GM18909 (cell line): Measurements from ENCODE around the gene CYB561D2.
"Not testable (repeated sequence)": the region's sequence is repeated elsewhere in the genome, so short reads cannot be mapped to it uniquely, and the experiment has no call there.

ENCODE experiments used
- ATAC-seq: cut with Tn5 transposase; IDR thresholded peaks from one replicate; pipeline ENCODE4 v1.9.1; 2021; ENCODE audit warnings: mild to moderate bottlenecking; ENCODE audit not compliant: unreplicated experiment, poor library complexity

The CYB561D2 gene, protein sequence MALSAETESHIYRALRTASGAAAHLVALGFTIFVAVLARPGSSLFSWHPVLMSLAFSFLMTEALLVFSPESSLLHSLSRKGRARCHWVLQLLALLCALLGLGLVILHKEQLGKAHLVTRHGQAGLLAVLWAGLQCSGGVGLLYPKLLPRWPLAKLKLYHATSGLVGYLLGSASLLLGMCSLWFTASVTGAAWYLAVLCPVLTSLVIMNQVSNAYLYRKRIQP

DNA sequence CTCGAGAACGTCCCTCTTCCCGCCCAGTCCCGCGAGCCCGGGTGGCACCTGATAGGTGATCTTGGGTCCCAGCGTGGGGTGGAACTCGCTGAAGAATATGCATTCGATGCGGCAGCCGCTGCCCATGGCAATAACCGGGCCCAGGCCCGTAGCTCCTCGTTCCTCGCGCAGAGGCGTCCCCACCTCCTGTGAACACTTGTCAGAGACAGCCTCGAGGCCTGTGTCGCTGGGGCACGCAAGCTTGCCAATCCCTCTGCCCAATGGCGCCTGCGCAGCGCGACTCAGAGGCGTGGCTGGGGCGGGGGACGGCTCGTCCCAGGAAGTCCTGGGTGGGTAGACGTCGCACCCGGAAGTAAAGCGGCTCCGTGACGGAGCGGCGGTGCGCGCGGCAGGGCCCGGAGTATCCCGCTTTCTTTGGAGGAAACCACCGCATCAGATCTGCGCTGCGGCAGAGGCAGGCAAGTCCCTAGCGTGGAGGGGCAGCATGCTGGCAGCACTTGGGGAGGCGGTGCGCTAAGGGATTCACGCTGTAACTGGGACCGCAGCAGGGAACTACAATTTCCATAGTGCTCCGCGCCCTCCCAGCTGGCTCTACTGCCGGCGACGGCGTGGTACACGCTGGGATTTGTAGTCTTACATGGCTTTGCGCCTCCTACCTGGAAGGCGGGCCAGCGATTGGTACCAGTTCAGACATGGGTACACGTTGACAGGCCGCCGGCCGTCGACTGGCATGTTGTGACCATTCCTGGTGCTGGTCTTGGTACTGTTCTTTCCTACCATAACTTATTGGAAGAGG, at the start of gene CYB561D2, which contains the start of gene NPRL2:
Gene CYB561D2, plus strand, starts transcription at position 336 of the 796 bp plus-strand sequence. CDS start 572 bp downstream, outside the sequence.
Gene NPRL2, minus strand, starts transcription at position 249 of the 796 bp plus-strand sequence. Its CDS starts 123 bp downstream, at position 126.
- peak; percentile 84 for ATAC-seq

DNA sequence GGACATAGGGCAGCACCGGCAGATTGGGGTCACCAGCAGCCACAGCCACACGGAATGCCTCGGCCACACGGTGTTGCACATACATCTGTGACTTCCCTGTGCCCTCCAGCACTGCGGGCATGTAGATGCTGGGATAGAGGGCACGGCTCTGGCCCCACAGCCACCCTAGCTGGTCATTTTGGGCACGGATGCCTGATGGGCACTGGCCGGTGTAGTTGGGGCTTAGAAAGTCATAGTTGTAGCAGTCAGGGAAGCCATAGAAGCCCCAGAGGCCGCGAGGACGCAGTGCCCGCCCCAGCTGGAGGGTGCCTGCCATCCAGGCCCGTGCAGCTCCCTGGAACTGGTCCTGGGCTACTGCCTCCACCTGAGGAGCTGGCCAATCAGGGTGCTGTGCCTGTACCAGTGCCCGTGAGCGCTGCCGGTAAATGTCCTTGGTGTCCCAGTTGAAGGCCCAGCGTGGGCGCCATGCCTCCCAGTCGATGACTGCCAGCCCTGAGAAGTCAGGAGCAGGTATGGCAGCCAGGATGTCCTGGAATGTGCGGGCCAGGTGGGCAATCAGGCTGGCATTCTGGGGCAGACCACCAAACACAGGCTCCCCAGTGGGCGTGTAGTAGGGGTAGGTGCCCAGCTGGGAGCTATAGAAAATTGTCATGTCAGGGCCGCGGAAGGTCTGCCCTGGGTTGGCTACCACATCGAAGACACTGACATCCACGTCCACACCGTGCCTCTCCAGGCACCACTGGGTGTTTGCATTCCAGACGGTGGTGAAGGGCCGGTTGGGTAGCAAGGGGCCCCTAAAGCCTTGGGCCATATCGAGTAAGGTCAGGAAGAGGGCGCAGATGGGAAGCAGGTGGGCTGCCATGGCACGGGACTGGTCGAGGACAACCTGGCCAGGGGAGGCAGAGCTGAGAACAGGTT, 48.3 kb upstream of the CYB561D2 start:
- no peak for ATAC-seq

DNA sequence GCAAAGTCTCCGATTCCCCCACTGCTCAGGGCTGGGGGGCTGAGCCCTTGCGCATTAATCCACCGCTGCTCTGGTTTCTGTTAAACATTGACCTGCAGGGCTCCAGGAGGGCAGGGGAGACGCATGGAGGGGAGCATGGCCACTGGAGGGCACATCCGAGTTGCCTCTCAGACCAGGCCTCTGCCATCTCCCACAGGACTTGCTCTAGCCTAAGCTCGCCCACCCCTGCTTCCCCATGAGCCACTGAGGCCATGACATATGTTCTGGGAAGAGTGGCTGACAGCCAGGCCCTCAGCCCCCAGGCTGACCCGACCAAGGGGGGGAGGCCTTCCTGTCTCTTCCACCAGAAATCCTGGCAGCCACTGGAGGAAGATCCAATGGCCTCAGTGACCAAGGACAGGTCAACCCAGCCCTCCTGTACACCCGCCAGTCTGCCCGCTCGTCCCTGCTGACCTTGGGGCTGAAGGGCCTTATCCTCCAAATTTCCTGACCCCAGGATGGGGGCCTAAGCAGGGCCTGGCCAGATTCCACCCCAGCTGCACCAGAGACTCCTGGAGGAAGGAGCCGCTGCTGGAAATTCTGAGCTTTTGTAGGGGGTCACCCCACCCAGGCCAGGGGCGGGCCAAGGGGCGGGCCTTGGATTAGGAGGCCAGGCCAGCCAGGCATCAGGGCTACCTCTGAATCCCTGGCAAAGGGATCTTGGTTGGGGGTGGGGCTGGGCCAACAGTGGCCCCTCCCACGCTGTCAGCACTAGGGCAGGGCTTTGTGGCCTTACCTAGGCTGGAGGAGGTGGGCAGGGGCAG, 47.4 kb upstream of the CYB561D2 start, which contains the start of gene HYAL1:
Gene HYAL1, minus strand, starts transcription at position 562 of the 803 bp plus-strand sequence. CDS start 618 bp downstream, outside the sequence.
- ATAC-seq, result no peak

DNA sequence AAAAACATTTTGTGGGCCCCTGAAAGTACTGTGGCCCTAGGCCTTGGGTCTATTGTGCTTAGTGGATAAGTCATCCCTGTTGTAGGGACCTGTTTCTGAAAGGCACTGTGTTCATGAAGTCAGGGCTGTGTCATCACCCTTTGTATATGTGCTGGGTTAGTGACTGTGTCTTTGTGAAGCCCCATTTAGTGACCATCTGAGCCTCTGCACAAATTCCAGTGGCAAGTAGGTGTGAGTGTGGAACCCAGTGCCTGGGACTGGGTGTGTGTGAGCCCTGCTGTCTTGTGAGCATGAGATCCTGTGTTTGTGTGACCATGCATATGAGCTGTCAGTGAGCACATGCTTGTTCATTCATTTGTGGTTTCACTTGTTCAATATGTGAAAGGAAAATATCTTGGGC, 46.1 kb upstream of the CYB561D2 start:
- no peak for ATAC-seq

DNA sequence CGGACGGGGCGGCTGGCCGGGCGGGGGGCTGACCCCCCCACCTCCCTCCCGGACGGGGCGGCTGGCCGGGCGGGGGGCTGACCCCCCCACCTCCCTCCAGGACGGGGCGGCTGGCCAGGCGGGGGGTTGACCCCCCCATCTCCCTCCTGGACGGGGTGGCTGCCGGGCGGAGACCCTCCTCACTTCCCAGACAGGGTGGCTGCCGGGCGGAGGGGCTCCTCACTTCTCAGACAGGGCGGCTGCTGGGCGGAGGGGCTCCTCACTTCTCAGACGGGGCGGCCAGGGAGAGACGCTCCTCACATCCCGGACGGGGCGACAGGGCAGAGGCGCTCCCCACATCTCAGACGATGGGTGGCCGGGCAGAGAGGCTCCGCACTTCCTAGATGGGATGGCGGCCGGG, 38.6 kb upstream of the CYB561D2 start:
- not testable (repeated sequence) for ATAC-seq

DNA sequence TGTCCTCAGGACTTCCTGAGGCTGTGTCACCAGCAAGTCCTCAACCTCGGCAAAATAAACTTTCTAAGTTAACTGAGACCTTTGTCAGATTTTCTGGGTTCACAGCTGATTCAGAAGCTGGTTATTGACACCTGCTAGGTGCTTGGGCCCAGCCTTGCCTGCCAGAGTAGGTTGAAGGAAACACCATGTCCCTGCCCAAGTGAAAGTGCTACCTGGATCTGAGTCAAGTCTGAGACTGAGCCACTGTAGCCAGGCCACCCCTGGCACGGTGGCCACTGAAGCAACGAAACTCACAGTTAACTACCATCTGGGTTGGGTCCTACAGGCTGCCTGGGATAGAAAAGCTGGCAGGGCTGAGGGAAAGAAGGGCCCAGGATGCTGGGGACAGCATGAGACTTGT, 36.3 kb upstream of the CYB561D2 start:
- no peak for ATAC-seq

DNA sequence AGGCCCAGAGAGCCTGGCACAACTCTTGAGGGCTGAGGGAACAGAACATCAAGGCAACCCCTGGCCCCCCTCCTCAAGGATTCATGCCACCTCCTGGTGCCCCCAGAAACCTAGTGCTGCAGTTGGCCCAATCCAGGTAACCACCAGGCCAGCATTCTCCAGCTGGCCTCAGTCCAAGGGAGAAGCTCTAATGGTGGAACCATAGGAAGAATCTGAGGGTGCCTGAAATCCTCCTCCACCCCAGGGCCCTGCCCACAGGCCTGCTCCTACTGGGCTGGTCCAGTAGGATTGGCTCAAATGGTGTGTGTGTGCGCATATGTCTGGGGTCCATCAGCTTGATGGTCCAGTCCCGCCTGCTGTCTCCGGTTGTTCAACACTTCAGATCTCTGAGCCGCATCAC, 35.8 kb upstream of the CYB561D2 start:
- ATAC-seq, result no peak

DNA sequence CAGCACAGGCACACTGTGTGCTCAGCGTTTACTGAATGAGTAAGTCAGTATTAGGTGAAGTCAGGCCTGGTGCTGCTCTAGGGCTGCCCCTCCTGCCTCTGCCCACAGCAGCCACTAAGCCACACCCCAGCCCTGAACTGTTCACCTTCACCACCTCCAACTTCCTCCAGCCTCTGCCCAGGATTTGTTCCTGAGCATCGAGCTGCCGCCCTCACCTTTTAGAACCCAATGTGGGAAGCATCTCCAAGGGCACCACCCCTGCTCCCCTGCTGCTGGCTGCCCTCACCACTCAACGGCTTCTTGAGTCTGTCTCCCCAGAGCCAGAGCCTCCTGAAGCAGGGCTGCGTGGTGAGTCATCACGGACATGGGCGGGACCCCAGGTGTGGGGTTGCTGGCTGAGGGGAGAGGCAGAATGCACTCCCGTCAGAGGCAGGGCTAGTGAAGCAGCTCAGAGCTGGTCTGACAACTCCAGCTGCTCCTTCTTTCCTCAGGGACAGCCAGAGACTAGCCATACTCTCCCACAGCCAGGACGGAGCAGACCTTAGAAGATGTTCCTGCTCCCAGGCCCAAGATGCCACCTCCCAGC, 33.9 kb upstream of the CYB561D2 start:
- no peak for ATAC-seq

DNA sequence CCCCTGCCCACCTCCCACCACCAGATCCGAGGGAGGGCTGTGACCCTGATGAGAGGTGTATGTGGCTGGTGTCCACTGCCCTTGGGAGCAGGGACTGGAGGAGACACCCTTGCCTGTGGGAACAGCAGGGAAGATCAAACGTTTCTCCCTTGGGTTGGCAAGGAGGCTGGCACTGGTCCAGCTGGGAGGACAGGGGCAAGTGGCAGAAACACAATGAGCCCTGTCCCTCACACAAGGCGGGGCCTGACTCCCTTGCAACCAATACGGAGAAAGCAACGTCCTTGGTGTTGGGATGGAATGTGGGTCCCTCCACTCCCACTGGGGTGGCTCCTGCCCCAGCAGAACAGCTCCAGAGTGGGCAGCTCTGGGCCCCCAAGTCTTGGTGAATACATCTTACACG, 33.4 kb upstream of the CYB561D2 start:
- ATAC-seq, result no peak

DNA sequence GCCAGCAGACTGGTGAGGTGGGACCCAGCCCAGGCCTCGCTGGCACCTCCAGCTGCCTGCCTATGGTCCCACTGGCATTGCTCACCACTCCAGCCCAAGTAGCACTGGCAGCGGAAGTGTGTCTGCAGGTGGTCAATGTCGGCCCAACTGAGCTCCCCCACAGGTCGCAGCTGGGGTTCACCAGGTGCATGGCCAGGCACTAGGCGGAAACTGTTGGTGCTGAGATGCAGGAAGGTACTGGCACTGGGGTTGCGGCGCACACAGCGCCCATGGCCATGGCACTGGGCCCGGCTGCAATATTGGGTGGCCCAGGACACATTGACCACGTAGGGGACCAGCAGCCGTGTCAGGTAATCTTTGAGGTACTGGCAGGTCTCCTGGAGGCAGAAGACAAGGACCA, 32.5 kb upstream of the CYB561D2 start:
- no peak for ATAC-seq

DNA sequence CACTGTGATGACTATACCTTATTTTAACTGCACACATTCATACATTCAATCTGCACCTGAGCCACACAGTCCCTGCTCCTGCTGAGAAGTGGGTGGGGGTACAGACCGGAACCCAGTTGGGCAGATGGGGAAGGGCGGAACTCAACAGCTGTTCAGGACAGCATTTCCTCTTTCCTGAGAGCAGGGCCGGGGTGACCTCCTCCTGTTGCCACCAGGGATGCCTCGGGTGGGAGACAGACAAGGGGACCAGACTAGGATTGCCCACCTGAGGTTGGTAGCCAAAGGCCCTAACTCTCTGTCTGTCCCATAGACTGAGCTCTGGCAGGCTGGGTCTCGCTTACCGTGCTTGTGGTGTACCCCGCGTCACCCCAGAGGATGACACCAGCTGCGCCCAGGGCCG, 32.0 kb upstream of the CYB561D2 start:
- no peak for ATAC-seq

DNA sequence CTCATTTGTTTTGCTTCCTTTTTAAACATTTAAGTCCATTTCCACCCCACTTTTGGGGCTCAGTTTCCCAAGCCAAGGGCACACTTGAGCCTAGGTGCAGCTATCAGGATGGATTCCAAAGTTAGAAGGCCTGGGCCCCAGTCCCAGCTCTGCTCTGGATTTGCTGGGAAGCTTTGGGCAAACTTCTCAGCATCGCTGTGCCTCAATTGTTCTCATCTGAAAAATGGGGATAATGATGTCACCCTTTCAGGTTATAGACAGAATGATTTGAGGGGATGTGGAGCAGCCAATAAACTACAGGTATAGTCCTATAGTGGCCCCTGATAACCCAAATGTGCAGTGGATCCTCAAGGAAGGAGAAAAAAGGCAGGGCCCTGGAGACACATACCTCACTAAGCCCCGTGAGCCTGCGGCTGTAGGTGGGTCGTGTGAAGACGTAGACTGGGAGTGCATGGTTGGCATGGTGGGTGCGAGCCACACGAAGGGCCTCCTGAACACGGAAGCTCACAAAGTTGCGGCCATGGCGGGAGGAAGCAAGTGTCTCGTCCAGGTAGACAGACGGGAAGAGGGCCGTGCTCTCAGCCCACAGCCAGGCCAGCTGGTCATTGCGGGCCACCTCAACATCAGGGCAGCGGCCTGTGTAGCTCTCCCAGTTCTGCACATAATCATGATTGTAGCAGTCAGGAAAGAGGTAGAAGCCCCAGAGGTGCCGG, 31.3 kb upstream of the CYB561D2 start:
- ATAC-seq, result no peak

DNA sequence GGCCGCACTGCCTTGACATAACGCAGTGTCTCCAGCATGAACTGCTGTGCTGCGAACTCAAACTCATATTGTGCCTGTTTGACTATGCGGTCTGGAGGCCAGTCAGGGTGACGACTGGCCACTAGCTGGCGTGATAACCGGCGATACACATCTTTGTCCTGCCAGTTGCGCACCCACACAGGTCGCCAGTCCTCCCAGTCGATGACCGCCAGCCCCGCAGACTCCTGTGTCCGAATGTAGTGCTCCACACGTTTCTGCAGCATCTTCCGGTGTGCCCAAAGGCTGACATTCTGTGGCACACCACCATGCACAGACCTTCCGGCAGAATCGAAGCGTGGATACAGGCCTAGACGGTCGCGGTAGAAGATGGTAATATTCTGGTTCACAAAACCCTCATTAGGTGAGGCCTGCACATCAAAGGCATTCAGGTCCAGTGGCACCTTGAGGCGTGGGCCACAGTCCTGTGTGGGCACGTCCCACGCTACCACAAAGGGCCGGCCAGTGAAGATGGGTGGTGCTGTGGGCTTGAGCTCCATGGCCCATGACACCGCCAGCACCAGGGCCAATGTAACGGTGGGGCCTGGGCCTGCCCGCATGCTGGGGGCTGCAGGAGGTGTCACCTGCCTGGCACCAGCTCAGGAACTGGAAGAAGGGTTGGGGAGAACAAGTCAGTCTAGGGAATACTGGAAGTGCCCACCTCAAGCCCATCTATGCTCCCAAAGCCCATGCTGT, 30.6 kb upstream of the CYB561D2 start:
- no peak for ATAC-seq

DNA sequence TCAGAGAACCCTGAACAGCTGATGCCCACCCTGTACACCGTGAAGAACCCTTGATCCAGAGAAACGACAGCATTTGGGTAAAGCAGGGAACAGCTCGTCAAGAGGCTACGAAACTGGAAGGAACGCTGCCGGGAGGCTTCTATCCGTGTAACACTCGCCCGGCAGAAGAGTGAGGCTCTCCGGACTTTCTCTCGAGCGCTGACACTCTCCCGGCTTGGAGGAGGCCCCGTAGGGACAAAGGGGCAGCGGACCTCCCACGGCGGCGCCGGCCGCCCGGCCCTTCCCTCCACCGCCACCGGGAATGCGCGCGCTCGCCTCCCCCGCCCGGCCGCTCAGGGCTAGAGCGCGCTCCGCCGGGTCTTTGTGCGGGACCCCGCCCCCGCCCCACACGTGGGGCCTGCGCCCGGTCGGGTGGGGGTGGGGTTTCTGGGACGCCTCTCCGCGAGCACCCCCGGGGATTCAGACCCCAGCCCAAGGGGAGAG, 29.8 kb upstream of the CYB561D2 start:
- ATAC-seq, result peak; percentile 52

DNA sequence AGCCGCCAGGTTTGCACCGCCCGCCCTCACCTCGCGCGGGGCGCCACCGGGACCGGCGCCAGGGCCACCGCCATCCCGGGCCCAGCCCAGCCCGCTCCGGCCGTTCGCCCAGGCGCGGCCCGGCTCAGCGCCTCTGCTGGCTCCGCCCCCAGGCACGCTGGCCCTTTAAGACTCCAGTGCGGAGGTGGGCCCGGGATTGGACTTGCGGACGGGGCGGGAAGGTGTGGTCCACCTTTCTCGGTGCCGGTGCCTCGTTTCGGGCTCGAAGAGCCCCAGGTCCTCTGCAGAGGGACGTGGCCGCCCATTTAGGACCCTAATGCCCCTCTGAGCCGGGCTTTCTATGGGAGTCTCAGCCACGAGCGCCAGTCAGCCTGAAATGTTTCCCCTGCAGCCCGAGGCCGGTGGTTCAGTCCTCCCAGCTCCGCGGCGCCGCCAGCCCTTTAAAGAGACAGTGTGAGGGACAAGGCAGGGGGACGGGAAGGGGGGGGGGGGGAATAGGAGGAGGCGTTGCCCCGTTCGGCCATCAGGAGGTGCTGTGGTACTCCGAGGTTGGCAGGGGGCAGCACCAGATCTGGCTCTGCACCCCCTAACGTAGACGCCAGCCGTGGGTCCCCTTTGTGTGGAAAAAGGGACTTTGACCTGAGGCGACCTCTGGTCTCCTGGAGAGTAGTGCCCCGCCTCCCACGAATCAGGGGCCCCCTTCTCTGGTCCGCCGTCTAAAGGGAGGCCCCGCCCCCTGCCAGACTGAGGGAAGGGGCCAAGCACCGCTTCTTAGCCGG, 29.1 kb upstream of the CYB561D2 start:
- peak; percentile 79 for ATAC-seq

DNA sequence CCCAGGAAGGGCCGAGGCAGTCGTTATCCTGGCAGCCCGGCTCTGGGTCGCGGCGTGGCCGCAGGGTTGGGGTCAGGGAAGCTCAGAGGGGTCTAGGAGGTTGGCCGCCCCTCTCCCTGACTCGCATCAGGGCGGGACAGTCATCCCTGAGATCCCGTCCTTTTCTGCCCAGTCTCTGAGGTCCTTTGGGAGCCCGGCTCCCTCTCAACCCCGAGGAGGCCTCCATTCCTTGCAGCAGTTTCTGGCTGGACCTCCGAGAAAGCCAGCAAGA, 28.6 kb upstream of the CYB561D2 start:
- ATAC-seq, result no peak

DNA sequence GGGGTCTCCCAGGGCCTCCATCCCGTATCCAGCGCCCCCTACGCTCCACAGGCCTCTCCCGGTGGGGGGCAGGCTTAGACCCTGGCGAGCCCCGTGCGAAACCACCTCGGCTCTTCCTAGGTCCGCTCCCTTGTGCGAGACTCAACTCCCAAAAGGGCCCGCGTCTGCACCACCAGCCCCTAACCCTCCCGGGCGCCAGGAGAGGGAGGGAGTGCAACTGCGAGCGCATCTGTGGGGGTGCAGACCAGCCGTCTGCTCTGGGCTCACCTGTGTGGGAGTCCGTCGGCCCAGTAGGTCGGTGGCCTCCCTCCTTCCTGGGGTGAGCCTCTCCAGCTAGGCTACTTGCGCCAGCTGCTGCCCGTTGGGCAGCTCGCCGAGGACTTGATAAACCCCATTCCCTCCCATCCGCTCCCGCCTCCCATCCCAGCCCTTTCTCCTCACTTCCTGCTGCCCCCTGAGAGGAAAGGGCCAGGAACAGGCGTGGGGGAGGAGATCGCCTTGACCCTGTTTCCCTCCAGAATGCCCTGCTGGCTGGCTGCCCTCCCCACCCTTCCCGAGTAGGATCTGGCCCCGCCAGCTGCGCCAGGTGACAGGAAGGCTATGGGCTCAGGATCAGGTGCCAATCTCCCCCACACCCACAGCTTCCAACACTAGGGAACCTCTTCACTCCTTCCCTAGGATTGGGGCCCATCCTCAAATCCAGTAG, 28.1 kb upstream of the CYB561D2 start, which contains the start of gene HYAL2:
Gene HYAL2, minus strand, starts transcription at position 360 of the 706 bp plus-strand sequence. CDS start 2,256 bp downstream, outside the sequence.
- ATAC-seq, result no peak
